Activated CD4-positive, alpha-beta T cell treated with anti-CD3 and anti-CD28 coated beads, Interleukin-2, amount 10 ng/mL, durations not matched to agents 7 days and 5 days (primary cell): ENCODE results near the gene XCR1. TPM values are rescaled to one million over a fixed set of nuclear protein-coding genes. Genes with fewer than 3 reads are reported as not detected.

Experiments
- CTCF ChIA-PET: fragments of 350-600 bp; sonication (Branson Sonifier 250); formaldehyde crosslinking; loops from one replicate; lab custom pipeline; 2021; ENCODE audit warnings: antibody characterized with exemption; lab: Charles Lee
- POLR2A ChIA-PET: fragments of 350-600 bp; sonication (Branson Sonifier 250); formaldehyde crosslinking; loops from one replicate; lab custom pipeline; 2021; ENCODE audit warnings: antibody characterized with exemption; lab: Charles Lee
- DNase-seq: peaks from one replicate; pipeline ENCODE4 v3.0.0-alpha.2; 2020
- H3K27ac Mint-ChIP-seq: one replicate; pipeline ENCODE4 v1.8.0; 2021; ENCODE audit warnings: mild to moderate bottlenecking, moderate library complexity, mixed read lengths
- H3K27me3 Mint-ChIP-seq: one replicate; pipeline ENCODE4 v1.8.0; 2021; ENCODE audit warnings: mixed read lengths
- H3K36me3 Mint-ChIP-seq: one replicate; pipeline ENCODE4 v1.8.0; 2021; ENCODE audit warnings: low read depth, mixed read lengths
- H3K4me1 Mint-ChIP-seq: one replicate; pipeline ENCODE4 v1.8.0; 2021; ENCODE audit warnings: mixed read lengths
- H3K4me3 Mint-ChIP-seq: one replicate; pipeline ENCODE4 v1.8.0; 2021; ENCODE audit warnings: mild to moderate bottlenecking, moderate library complexity, mixed read lengths
- H3K9me3 Mint-ChIP-seq: one replicate; pipeline ENCODE4 v1.8.0; 2021; ENCODE audit warnings: mixed read lengths
- total RNA-seq, 2 experiments: library from RNA; stranded (reverse); gene quantifications; one replicate each; pipeline ENCODE4 v1.2.3, GENCODE V29; 2021

XCR1 gene
- total RNA-seq, 2 experiments from 2014 or later, result not detected

- H3K27ac Mint-ChIP-seq, result no peak overlapping the region
- CTCF ChIA-PET, result interaction anchor here (1.0 to 6.3 kb wide), 5 partner anchors 9 to 91 kb away, joined by 3 to 45 read pairs (median 4); partner anchors contain the start of gene FYCO1
- DNase-seq, result no peak
- POLR2A ChIA-PET, result no interaction called here
- no peaks in the 10 kb centered on the region for H3K9me3 Mint-ChIP-seq
- peaks cover 51% of the 10 kb centered on the region for H3K4me1 Mint-ChIP-seq
- H3K36me3 Mint-ChIP-seq, result peaks cover 59% of the 10 kb centered on the region
- H3K27me3 Mint-ChIP-seq, result no peaks in the 10 kb centered on the region
- H3K4me3 Mint-ChIP-seq, result no peak overlapping the region
Observed at GRCh38 chr3:45985532-45986302, 41.6 kb downstream of the XCR1 start.

GRCh38 chr3:45984331-45985312, 42.7 kb downstream of the XCR1 start:
- ChIA-PET CTCF (interaction anchor here (0.7 to 6.3 kb wide), 7 partner anchors 8 to 92 kb away, joined by 3 to 45 read pairs (median 4); partner anchors contain the start of gene FYCO1), POLR2A (interaction anchor here (0.6 kb wide), 1 partner anchor 62 kb away, joined by 3 read pairs; no protein-coding TSS in a partner anchor)
- Mint-ChIP-seq H3K9me3 (no peaks in the 10 kb centered on the region), H3K4me1 (peaks cover 53% of the 10 kb centered on the region), H3K4me3 (no peak overlapping the region), H3K27me3 (no peaks in the 10 kb centered on the region), H3K36me3 (peaks cover 62% of the 10 kb centered on the region), H3K27ac (no peak overlapping the region)
- no peak for DNase-seq

GRCh38 chr3:45983770-45984169, 43.5 kb downstream of the XCR1 start:
- Mint-ChIP-seq H3K27me3 (no peaks in the 10 kb centered on the region), H3K36me3 (peaks cover 68% of the 10 kb centered on the region), H3K4me1 (peaks cover 55% of the 10 kb centered on the region), H3K27ac (no peak overlapping the region), H3K4me3 (no peak overlapping the region), H3K9me3 (no peaks in the 10 kb centered on the region)
- CTCF ChIA-PET, result interaction anchor here (1.1 to 6.3 kb wide), 4 partner anchors 11 to 33 kb away, joined by 3 to 45 read pairs (median 6); partner anchors contain the start of gene FYCO1
- DNase-seq, result no peak
- POLR2A ChIA-PET, result interaction anchor here (0.6 kb wide), 1 partner anchor 61 kb away, joined by 3 read pairs; no protein-coding TSS in a partner anchor

- ChIA-PET CTCF (interaction anchor here (0.7 to 6.3 kb wide), 5 partner anchors 14 to 1728 kb away, joined by 3 to 45 read pairs (median 3); partner anchors contain the start of gene FYCO1), POLR2A (no interaction called here)
- DNase-seq, result no peak
- Mint-ChIP-seq H3K9me3 (peaks cover 2% of the 10 kb centered on the region), H3K27me3 (no peaks in the 10 kb centered on the region), H3K4me3 (no peak overlapping the region), H3K36me3 (peaks cover 82% of the 10 kb centered on the region), H3K27ac (no peak overlapping the region), H3K4me1 (peaks cover 60% of the 10 kb centered on the region)
Observed at GRCh38 chr3:45981346-45982074, 45.8 kb downstream of the XCR1 start.

- POLR2A ChIA-PET, result interaction anchor here (0.7 kb wide), 1 partner anchor 369 kb away, joined by 7 read pairs; no protein-coding TSS in a partner anchor
Observed at GRCh38 chr3:45980819-45981218, 46.5 kb downstream of the XCR1 start.

GRCh38 chr3:45980229-45980813, 47.0 kb downstream of the XCR1 start:
- Mint-ChIP-seq H3K4me3 (no peak overlapping the region), H3K36me3 (peaks cover 90% of the 10 kb centered on the region), H3K9me3 (peaks cover 2% of the 10 kb centered on the region), H3K4me1 (peaks cover 72% of the 10 kb centered on the region), H3K27ac (peak overlapping the region; percentile 26), H3K27me3 (no peaks in the 10 kb centered on the region)
- POLR2A ChIA-PET, result interaction anchor here (0.7 kb wide), 1 partner anchor 370 kb away, joined by 7 read pairs; no protein-coding TSS in a partner anchor
- DNase-seq, result no peak
- CTCF ChIA-PET, result interaction anchor here (0.7 to 6.3 kb wide), 5 partner anchors 15 to 44 kb away, joined by 3 to 45 read pairs (median 3); partner anchors contain the start of gene FYCO1

More at GRCh38 chr3:45980819-45981218, 46.5 kb downstream of the XCR1 start:
- CTCF ChIA-PET, result interaction anchor here (0.7 to 6.3 kb wide), 6 partner anchors 14 to 1729 kb away, joined by 3 to 45 read pairs (median 3); partner anchors contain the start of gene FYCO1
- Mint-ChIP-seq H3K9me3 (peaks cover 2% of the 10 kb centered on the region), H3K4me1 (peaks cover 67% of the 10 kb centered on the region), H3K27ac (no peak overlapping the region), H3K4me3 (no peak overlapping the region), H3K36me3 (peaks cover 85% of the 10 kb centered on the region), H3K27me3 (no peaks in the 10 kb centered on the region)
- no peak for DNase-seq

GRCh38 chr3:45979378-45979777, 47.9 kb downstream of the XCR1 start:
- CTCF ChIA-PET, result interaction anchor here (1.0 to 6.3 kb wide), 4 partner anchors 12 to 24 kb away, joined by 3 to 45 read pairs (median 4); partner anchors contain the start of gene FYCO1
- peak overlapping the region; percentile 95 for H3K27ac Mint-ChIP-seq

GRCh38 chr3:45978006-45978761, 49.1 kb downstream of the XCR1 start:
- Mint-ChIP-seq H3K27me3 (no peaks in the 10 kb centered on the region), H3K4me3 (peak overlapping the region; percentile 58), H3K9me3 (peaks cover 2% of the 10 kb centered on the region), H3K27ac (peak overlapping the region; percentile 95), H3K36me3 (peaks cover 88% of the 10 kb centered on the region), H3K4me1 (peaks cover 81% of the 10 kb centered on the region)
- peak; percentile 79 for DNase-seq
- ChIA-PET CTCF (interaction anchor here (1.2 to 3.1 kb wide), 5 partner anchors 10 to 27 kb away, joined by 3 to 23 read pairs (median 8); partner anchors contain the start of gene FYCO1), POLR2A (no interaction called here)

More at GRCh38 chr3:45979378-45979777, 47.9 kb downstream of the XCR1 start:
- Mint-ChIP-seq H3K4me3 (no peak overlapping the region), H3K36me3 (peaks cover 89% of the 10 kb centered on the region), H3K4me1 (peaks cover 78% of the 10 kb centered on the region), H3K9me3 (peaks cover 2% of the 10 kb centered on the region), H3K27me3 (no peaks in the 10 kb centered on the region)
- no peak for DNase-seq
- POLR2A ChIA-PET, result no interaction called here

- H3K27me3 Mint-ChIP-seq, result no peaks in the 10 kb centered on the region
- no peak overlapping the region for H3K4me3 Mint-ChIP-seq
- H3K4me1 Mint-ChIP-seq, result peaks cover 90% of the 10 kb centered on the region
- ChIA-PET POLR2A (interaction anchor here (0.7 kb wide), 1 partner anchor 7 kb away, joined by 3 read pairs; no protein-coding TSS in a partner anchor), CTCF (interaction anchor here (1.0 to 3.1 kb wide), 10 partner anchors 8 to 112 kb away, joined by 3 to 23 read pairs (median 4); partner anchors contain the start of gene FYCO1)
- peaks cover 2% of the 10 kb centered on the region for H3K9me3 Mint-ChIP-seq
- H3K36me3 Mint-ChIP-seq, result peaks cover 86% of the 10 kb centered on the region
- DNase-seq, result peak; percentile 39
- peak overlapping the region; percentile 88 for H3K27ac Mint-ChIP-seq
Observed at GRCh38 chr3:45976191-45977091, 50.8 kb downstream of the XCR1 start.

GRCh38 chr3:45975686-45976085, 51.6 kb downstream of the XCR1 start:
- Mint-ChIP-seq H3K27ac (peak overlapping the region; percentile 88), H3K4me1 (peaks cover 87% of the 10 kb centered on the region), H3K36me3 (peaks cover 85% of the 10 kb centered on the region), H3K9me3 (peaks cover 2% of the 10 kb centered on the region), H3K27me3 (no peaks in the 10 kb centered on the region), H3K4me3 (no peak overlapping the region)
- POLR2A ChIA-PET, result no interaction called here
- CTCF ChIA-PET, result interaction anchor here (1.0 to 3.1 kb wide), 5 partner anchors 9 to 103 kb away, joined by 3 to 23 read pairs (median 5); no protein-coding TSS in a partner anchor
- no peak for DNase-seq
